ENCODE data around the gene DOCK2. TPM values are rescaled to one million over a fixed set of nuclear protein-coding genes. Genes with fewer than 3 reads are reported as not detected.
A peak's percentile ranks its signal among the peaks of the same experiment; 100 is the strongest.

Gene DOCK2
- polyA plus RNA-seq, 1 of the 3 experiments (the other 2 are of a cell fraction), result 3.8 TPM

DNA sequence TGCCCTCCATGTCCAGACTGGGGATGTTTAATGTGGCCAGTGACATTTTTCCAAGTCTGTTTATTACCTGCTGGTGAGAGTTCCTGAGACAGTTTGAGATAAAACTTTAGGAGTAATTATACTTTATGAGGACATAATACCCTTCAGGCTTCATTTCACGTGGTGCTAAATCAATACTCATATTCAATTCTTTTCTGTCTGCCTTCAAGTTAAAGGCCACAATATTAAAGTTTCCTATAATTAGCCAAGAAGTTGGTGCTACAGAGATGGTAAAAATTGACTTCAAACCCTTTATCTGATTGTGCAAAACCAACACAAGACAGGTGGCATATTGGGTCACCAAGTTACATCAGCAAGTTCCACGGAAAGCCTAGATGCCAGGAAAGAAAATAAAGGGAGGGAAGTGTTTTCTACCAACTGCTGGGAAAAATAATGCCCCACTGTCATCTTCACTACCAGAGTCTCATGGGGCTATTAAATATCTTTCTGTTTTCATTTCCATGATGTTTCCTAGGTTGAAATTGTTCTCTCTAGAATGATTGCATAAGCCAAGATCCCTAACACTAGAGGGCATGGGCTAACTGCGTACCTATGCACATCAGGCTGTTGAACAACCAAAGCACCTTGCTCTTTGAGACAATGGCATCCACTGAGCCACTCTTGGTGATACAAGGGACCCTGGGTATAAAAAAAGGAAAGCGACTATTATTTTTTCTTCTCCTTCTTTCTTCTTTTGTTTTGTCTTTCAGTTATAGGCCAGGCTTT lies 274.6 kb downstream of the DOCK2 start:
- ChIA-PET CTCF (interaction anchor here (1.0 to 3.3 kb wide), 2 partner anchors 10 to 69 kb away, joined by 4 to 13 read pairs; partner anchors contain the start of gene INSYN2B), POLR2A (no interaction called here)
- Histone ChIP-seq H2AFZ (ENCODE audit: low read depth) (no peak overlapping the region), H3K27ac (ENCODE audit: low read depth in 2 of 2, low read length in 1 of 2) (no peak overlapping the region), H4K20me1 (ENCODE audit: insufficient read depth) (no peaks in the 10 kb centered on the region), H3K9me2 (no peaks in the 10 kb centered on the region), H3K4me3 (ENCODE audit: low read depth in 2 of 2, low read length in 1 of 2) (no peak overlapping the region), H3K9ac (no peak overlapping the region), H3K79me2 (ENCODE audit: insufficient read depth) (peaks cover 24% of the 10 kb centered on the region), H3K36me3 (replicated peaks in 1 of 2; ENCODE audit: control insufficient read depth in 1 of 2, insufficient read depth in 2 of 2, low read length in 1 of 2) (no peaks in the 10 kb centered on the region), H3K4me1 (ENCODE audit: control insufficient read depth in 1 of 2, insufficient read depth in 2 of 2, low read depth in 1 of 2, low read length in 1 of 2) (peaks cover 0 to 5% of the 10 kb centered on the region in 2 experiments; a peak in 1 of 4 replicates), H3F3A (replicated peaks; ENCODE audit: insufficient read depth) (no peaks in the 10 kb centered on the region), H3K27me3 (ENCODE audit: insufficient read depth) (no peaks in the 10 kb centered on the region), H3K9me3 (no peaks in the 10 kb centered on the region), H3K4me2 (no peak overlapping the region)
- 87% methylated on average over 4 of the region's 4 CpGs for WGBS (ENCODE audit: low lambda C conversion rate)
- no peak for DNase-seq
- TF ChIP-seq RAD21 (IDR thresholded peaks at IDR 0.05; ENCODE audit: low read length), result peak; percentile 41
- peak; percentile 20; the same call in 1 of the 2 replicates for TF ChIP-seq SMC3 (IDR thresholded peaks at IDR 0.05; ENCODE audit: low read depth, low read length)
- TF ChIP-seq CHD2 (IDR thresholded peaks at IDR 0.05; ENCODE audit: low read length, partially characterized antibody), result no peak

DNA sequence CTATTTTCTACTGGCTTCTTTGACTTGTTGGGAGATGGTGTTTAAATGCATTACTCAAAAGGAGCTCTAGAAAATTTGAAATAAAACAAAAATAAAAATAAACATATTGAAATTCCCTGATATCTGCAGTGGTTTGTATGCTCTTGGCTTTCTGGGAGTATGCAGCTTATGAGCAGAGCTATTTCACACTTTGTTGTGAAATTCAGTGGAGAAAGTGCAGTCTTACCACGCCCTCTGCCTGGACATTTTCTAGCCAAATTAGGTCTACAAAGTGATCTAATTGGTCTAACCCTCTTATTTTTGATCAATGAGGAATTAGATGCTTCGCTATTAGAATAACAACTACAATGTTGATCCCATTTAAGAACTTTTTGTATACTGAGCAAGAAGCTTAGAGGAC lies 276.4 kb downstream of the DOCK2 start:
- no peaks in the 10 kb centered on the region; a peak in 1 of 4 replicates for H3K4me1 ChIP-seq (ENCODE audit: control insufficient read depth in 1 of 2, insufficient read depth in 2 of 2, low read depth in 1 of 2, low read length in 1 of 2)
- no peak overlapping the region for H2AFZ ChIP-seq (ENCODE audit: low read depth)
- DNase-seq, result no peak
- H3K27me3 ChIP-seq (ENCODE audit: insufficient read depth), result no peaks in the 10 kb centered on the region
- H3K4me3 ChIP-seq (ENCODE audit: low read depth in 2 of 2, low read length in 1 of 2), result no peak overlapping the region
- H3K9me2 ChIP-seq, result no peaks in the 10 kb centered on the region
- H3K36me3 ChIP-seq (replicated peaks in 1 of 2; ENCODE audit: control insufficient read depth in 1 of 2, insufficient read depth in 2 of 2, low read length in 1 of 2), result no peaks in the 10 kb centered on the region
- ChIA-PET CTCF (interaction anchor here (0.8 to 1.2 kb wide), 2 partner anchors 27 to 67 kb away, joined by 3 to 4 read pairs; partner anchors contain the start of gene INSYN2B), POLR2A (no interaction called here)
- no peak overlapping the region for H3K27ac ChIP-seq (ENCODE audit: low read depth in 2 of 2, low read length in 1 of 2)
- no peaks in the 10 kb centered on the region for H3F3A ChIP-seq (replicated peaks; ENCODE audit: insufficient read depth)
- H4K20me1 ChIP-seq (ENCODE audit: insufficient read depth), result no peaks in the 10 kb centered on the region
- H3K9me3 ChIP-seq, result no peaks in the 10 kb centered on the region
- H3K9ac ChIP-seq, result no peak overlapping the region
- TF ChIP-seq, protein P1, sequence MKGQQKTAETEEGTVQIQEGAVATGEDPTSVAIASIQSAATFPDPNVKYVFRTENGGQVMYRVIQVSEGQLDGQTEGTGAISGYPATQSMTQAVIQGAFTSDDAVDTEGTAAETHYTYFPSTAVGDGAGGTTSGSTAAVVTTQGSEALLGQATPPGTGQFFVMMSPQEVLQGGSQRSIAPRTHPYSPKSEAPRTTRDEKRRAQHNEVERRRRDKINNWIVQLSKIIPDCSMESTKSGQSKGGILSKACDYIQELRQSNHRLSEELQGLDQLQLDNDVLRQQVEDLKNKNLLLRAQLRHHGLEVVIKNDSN (IDR thresholded peaks at IDR 0.05; ENCODE audit: borderline replicate concordance, low read depth), result no peak
- TF ChIP-seq, protein P2, sequence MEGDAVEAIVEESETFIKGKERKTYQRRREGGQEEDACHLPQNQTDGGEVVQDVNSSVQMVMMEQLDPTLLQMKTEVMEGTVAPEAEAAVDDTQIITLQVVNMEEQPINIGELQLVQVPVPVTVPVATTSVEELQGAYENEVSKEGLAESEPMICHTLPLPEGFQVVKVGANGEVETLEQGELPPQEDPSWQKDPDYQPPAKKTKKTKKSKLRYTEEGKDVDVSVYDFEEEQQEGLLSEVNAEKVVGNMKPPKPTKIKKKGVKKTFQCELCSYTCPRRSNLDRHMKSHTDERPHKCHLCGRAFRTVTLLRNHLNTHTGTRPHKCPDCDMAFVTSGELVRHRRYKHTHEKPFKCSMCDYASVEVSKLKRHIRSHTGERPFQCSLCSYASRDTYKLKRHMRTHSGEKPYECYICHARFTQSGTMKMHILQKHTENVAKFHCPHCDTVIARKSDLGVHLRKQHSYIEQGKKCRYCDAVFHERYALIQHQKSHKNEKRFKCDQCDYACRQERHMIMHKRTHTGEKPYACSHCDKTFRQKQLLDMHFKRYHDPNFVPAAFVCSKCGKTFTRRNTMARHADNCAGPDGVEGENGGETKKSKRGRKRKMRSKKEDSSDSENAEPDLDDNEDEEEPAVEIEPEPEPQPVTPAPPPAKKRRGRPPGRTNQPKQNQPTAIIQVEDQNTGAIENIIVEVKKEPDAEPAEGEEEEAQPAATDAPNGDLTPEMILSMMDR (IDR thresholded peaks at IDR 0.05), result no peak
- TF ChIP-seq RCOR1 (IDR thresholded peaks at IDR 0.05; ENCODE audit: low read length) (no peak), YY1 (IDR thresholded peaks at IDR 0.05; ENCODE audit: low read depth) (no peak), JUND (IDR thresholded peaks at IDR 0.05) (no peak), RXRA (IDR thresholded peaks at IDR 0.05; ENCODE audit: borderline replicate concordance, low read depth) (no peak), CHD2 (IDR thresholded peaks at IDR 0.05; ENCODE audit: low read length, partially characterized antibody) (no peak), NRF1 (IDR thresholded peaks at IDR 0.05; ENCODE audit: low read depth, low read length) (no peak), EP300 (IDR thresholded peaks at IDR 0.05; ENCODE audit: borderline replicate concordance in 1 of 2, low read depth in 1 of 2, low read length in 1 of 2) (no peak)
- TF ChIP-seq, protein P3, sequence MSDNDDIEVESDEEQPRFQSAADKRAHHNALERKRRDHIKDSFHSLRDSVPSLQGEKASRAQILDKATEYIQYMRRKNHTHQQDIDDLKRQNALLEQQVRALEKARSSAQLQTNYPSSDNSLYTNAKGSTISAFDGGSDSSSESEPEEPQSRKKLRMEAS (IDR thresholded peaks at IDR 0.05; ENCODE audit: low read depth), result no peak
- TF ChIP-seq, protein P4, sequence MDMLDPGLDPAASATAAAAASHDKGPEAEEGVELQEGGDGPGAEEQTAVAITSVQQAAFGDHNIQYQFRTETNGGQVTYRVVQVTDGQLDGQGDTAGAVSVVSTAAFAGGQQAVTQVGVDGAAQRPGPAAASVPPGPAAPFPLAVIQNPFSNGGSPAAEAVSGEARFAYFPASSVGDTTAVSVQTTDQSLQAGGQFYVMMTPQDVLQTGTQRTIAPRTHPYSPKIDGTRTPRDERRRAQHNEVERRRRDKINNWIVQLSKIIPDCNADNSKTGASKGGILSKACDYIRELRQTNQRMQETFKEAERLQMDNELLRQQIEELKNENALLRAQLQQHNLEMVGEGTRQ (IDR thresholded peaks at IDR 0.05; ENCODE audit: borderline replicate concordance, low read depth, low read length), result no peak
- H3K79me2 ChIP-seq (ENCODE audit: insufficient read depth), result peaks cover 36% of the 10 kb centered on the region
- H3K4me2 ChIP-seq, result no peak overlapping the region
- WGBS (ENCODE audit: low lambda C conversion rate), result 88% methylated on average over 2 of the region's 2 CpGs

Data from SK-N-SH (cell line).